K562 (cell line): ENCODE data around the gene ENDOD1. TPM values are rescaled to one million over a fixed set of nuclear protein-coding genes. Genes with fewer than 3 reads are reported as not detected.

Source experiments
- E2F3 ChIP-seq: fragments of 250-450 bp; sonication (Bioruptor Pico); IDR thresholded peaks from 2 replicates; pipeline ENCODE4 v1.4.0; 2020; ENCODE audit warnings: mild to moderate bottlenecking
- ETV6 ChIP-seq, 3 experiments: fragments of 150-350 bp in 1 of 3; sonication (generic) in 1 of 3; formaldehyde crosslinking in 1 of 3; IDR thresholded peaks; 2 replicates each; pipeline versions ENCODE4 v1.6.1 to v1.8.0; 2014 to 2022; ENCODE audit warnings: borderline replicate concordance in 2 of 3, low read depth in 2 of 3, antibody characterized with exemption in 1 of 3, low read length in 1 of 3, mild to moderate bottlenecking in 1 of 3, missing genetic modification reagents in 1 of 3
- EWSR1 ChIP-seq: fragments of 450-650 bp; IDR thresholded peaks from 2 replicates; pipeline ENCODE4 v1.6.1; 2018; ENCODE audit warnings: borderline replicate concordance, mild to moderate bottlenecking, low read depth, moderate library complexity; ENCODE audit not compliant: partially characterized antibody
- NFRKB ChIP-seq: fragments of 450-650 bp; IDR thresholded peaks from 2 replicates; pipeline ENCODE4 v1.6.1; 2016; ENCODE audit warnings: low read depth
- POU5F1 ChIP-seq: fragments of 150-350 bp; IDR thresholded peaks from 2 replicates; pipeline ENCODE4 v1.6.1; 2014; ENCODE audit warnings: borderline replicate concordance, low read length, low read depth, mild to moderate bottlenecking; ENCODE audit not compliant: partially characterized antibody
- RAD21 ChIP-seq, 2 experiments: fragments of 250-450 bp in 1 of 2; fragments of 450-650 bp in 1 of 2; sonication (Bioruptor Pico) in 1 of 2; formaldehyde crosslinking in 1 of 2; IDR thresholded peaks in 1 of 2; conservative IDR thresholded peaks in 1 of 2; 2 replicates each; pipeline versions ENCODE4 v1.4.0 to v1.8.0; 2020 to 2022; ENCODE audit warnings: mild to moderate bottlenecking in 2 of 2, moderate library complexity in 1 of 2
- SMARCA4 ChIP-seq: fragments of 450-650 bp; IDR thresholded peaks from 2 replicates; pipeline ENCODE4 v1.6.1; 2016
- STAT5B ChIP-seq: fragments of 250-450 bp; sonication (Bioruptor Pico); IDR thresholded peaks from 2 replicates; pipeline ENCODE4 v1.8.0; 2021; ENCODE audit warnings: mild to moderate bottlenecking, inconsistent platforms
- ZNF384 ChIP-seq: IDR thresholded peaks from 2 replicates; pipeline ENCODE4 v1.6.1; 2012; ENCODE audit warnings: low read depth, low read length, improper control_type of control experiment
- polyA plus RNA-seq, 8 experiments: library from polyadenylated mRNA; depleted of rRNA in 4 of 8; stranded (reverse) in 5 of 8; unstranded in 3 of 8; fragments of >200 nt; fragmentation: Nextera tagmentation in 2 of 8; fragmentation: Illumina TruSeq in 1 of 8; extraction: Ambion mirVana in 2 of 8; extraction: Trizol in 1 of 8; gene quantifications; 2 replicates each; pipeline versions ENCODE4 v1.2.1 to v1.2.3, GENCODE V29; 2011 to 2014; ENCODE audit warnings: inconsistent platforms in 1 of 8, missing spikeins in 1 of 8
- total RNA-seq, 7 experiments: library from RNA; depleted of rRNA in 6 of 7; stranded (reverse); fragments of >200 nt in 6 of 7; fragmentation: Illumina TruSeq in 2 of 7; extraction: Trizol in 2 of 7; gene quantifications; 2 replicates each; pipeline versions ENCODE4 v1.2.1 to v1.2.3, GENCODE V29; 2011 to 2021; ENCODE audit warnings: low replicate concordance in 1 of 7
- TF ChIP-seq, protein P1 (sequence below), 3 experiments: fragments of 200-800 bp in 1 of 3; fragments of 250-450 bp in 1 of 3; fragments of 450-650 bp in 1 of 3; sonication (Bioruptor Pico) in 1 of 3; sonication (Bioruptor generic) in 1 of 3; formaldehyde crosslinking in 1 of 3; IDR thresholded peaks; 2 replicates each; pipeline versions ENCODE4 v1.6.1 to v1.8.0; 2016 to 2022; ENCODE audit warnings: mild to moderate bottlenecking in 2 of 3, missing genetic modification characterization in 2 of 3, missing compliant biosample characterization in 1 of 3, moderate library complexity in 1 of 3
- TF ChIP-seq, protein P2 (sequence below): fragments of 250-450 bp; sonication (Bioruptor Pico); IDR thresholded peaks from 2 replicates; pipeline ENCODE4 v1.6.1; 2021; ENCODE audit warnings: mild to moderate bottlenecking
- TF ChIP-seq, protein P3 (sequence below): sonication (generic); formaldehyde crosslinking; IDR thresholded peaks from 2 replicates; pipeline ENCODE4 v1.8.1; 2023; ENCODE audit warnings: mild to moderate bottlenecking, missing genetic modification reagents
- TF ChIP-seq, protein P4 (sequence below): fragments of 250-450 bp; sonication (Bioruptor Pico); IDR thresholded peaks from 2 replicates; pipeline ENCODE4 v1.4.0; 2020; ENCODE audit warnings: mild to moderate bottlenecking, moderate library complexity
- TF ChIP-seq, protein P5 (sequence below), 2 experiments: fragments of 450-650 bp in 1 of 2; IDR thresholded peaks; 2 replicates each; pipeline ENCODE4 v1.6.1; 2011 to 2017; ENCODE audit warnings: low read depth in 2 of 2, antibody characterized with exemption in 1 of 2, borderline replicate concordance in 1 of 2, low read length in 1 of 2, mild to moderate bottlenecking in 1 of 2, mixed read lengths in 1 of 2; ENCODE audit not compliant: control insufficient read depth in 1 of 2

ENDOD1 gene
- total and polyA plus RNA-seq, 9 of the 15 experiments (the other 6 are each of a cell fraction or from before 2014, with no cell fraction given), result 4.2 to 11.8 (median 9.3) TPM

DNA sequence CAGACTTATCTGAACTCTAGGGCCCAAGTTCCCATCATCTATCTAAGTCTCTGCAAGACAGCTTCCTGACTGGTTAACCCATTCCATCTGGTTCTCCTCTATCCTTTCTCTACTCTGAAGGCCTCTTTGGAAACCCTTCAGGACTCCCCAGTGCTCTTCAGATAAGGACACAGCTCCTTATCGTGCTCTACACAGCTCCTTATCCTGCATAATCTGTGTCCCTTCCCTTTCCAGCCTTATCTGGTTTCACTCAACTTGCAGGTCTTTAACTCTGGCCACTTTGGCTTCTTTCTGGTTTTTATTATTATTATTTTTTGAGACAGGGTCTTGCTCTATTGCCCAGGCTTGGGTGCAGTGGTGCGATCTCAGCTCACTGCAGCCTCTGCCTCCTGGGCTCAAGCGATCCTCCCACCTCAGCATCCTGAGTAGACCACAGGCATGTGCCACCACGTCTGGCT is 10.6 kb downstream of the ENDOD1 start (continued):
- no peak for TF ChIP-seq ETV6 (IDR thresholded peaks at IDR 0.05; ENCODE audit: borderline replicate concordance in 1 of 2, low read depth in 2 of 2, low read length in 1 of 2)
- TF ChIP-seq ETV6 (CRISPR knock-in tag; IDR thresholded peaks at IDR 0.05; ENCODE audit: borderline replicate concordance), result no peak
- TF ChIP-seq ZNF384, result no peak
- TF ChIP-seq SMARCA4, result peak; percentile 98
- no peak for TF ChIP-seq POU5F1
- TF ChIP-seq EWSR1, result no peak
- TF ChIP-seq, protein P1, sequence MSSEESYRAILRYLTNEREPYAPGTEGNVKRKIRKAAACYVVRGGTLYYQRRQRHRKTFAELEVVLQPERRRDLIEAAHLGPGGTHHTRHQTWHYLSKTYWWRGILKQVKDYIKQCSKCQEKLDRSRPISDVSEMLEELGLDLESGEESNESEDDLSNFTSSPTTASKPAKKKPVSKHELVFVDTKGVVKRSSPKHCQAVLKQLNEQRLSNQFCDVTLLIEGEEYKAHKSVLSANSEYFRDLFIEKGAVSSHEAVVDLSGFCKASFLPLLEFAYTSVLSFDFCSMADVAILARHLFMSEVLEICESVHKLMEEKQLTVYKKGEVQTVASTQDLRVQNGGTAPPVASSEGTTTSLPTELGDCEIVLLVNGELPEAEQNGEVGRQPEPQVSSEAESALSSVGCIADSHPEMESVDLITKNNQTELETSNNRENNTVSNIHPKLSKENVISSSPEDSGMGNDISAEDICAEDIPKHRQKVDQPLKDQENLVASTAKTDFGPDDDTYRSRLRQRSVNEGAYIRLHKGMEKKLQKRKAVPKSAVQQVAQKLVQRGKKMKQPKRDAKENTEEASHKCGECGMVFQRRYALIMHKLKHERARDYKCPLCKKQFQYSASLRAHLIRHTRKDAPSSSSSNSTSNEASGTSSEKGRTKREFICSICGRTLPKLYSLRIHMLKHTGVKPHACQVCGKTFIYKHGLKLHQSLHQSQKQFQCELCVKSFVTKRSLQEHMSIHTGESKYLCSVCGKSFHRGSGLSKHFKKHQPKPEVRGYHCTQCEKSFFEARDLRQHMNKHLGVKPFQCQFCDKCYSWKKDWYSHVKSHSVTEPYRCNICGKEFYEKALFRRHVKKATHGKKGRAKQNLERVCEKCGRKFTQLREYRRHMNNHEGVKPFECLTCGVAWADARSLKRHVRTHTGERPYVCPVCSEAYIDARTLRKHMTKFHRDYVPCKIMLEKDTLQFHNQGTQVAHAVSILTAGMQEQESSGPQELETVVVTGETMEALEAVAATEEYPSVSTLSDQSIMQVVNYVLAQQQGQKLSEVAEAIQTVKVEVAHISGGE (CRISPR knock-in tag; IDR thresholded peaks at IDR 0.05), result peak in 1 of 3 experiments; percentile 58; a peak in 1 of 6 replicates
- TF ChIP-seq NFRKB, result no peak
- TF ChIP-seq, protein P2, sequence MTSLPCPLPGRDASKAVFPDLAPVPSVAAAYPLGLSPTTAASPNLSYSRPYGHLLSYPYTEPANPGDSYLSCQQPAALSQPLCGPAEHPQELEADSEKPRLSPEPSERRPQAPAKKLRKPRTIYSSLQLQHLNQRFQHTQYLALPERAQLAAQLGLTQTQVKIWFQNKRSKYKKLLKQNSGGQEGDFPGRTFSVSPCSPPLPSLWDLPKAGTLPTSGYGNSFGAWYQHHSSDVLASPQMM (CRISPR knock-in tag), result no peak
- peak; percentile 15 to 27; a peak in 3 of 4 replicates for TF ChIP-seq RAD21 (CRISPR knock-in tag; conservative IDR thresholded peaks at IDR 0.05 in 1 of 2, IDR thresholded peaks at IDR 0.05 in 1 of 2)
- TF ChIP-seq, protein P3, sequence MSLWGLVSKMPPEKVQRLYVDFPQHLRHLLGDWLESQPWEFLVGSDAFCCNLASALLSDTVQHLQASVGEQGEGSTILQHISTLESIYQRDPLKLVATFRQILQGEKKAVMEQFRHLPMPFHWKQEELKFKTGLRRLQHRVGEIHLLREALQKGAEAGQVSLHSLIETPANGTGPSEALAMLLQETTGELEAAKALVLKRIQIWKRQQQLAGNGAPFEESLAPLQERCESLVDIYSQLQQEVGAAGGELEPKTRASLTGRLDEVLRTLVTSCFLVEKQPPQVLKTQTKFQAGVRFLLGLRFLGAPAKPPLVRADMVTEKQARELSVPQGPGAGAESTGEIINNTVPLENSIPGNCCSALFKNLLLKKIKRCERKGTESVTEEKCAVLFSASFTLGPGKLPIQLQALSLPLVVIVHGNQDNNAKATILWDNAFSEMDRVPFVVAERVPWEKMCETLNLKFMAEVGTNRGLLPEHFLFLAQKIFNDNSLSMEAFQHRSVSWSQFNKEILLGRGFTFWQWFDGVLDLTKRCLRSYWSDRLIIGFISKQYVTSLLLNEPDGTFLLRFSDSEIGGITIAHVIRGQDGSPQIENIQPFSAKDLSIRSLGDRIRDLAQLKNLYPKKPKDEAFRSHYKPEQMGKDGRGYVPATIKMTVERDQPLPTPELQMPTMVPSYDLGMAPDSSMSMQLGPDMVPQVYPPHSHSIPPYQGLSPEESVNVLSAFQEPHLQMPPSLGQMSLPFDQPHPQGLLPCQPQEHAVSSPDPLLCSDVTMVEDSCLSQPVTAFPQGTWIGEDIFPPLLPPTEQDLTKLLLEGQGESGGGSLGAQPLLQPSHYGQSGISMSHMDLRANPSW (CRISPR knock-in tag), result no peak
- TF ChIP-seq, protein P4, sequence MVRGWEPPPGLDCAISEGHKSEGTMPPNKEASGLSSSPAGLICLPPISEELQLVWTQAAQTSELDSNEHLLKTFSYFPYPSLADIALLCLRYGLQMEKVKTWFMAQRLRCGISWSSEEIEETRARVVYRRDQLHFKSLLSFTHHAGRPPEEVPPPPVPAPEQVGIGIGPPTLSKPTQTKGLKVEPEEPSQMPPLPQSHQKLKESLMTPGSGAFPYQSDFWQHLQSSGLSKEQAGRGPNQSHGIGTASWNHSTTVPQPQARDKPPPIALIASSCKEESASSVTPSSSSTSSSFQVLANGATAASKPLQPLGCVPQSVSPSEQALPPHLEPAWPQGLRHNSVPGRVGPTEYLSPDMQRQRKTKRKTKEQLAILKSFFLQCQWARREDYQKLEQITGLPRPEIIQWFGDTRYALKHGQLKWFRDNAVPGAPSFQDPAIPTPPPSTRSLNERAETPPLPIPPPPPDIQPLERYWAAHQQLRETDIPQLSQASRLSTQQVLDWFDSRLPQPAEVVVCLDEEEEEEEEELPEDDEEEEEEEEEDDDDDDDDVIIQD (CRISPR knock-in tag), result no peak
- TF ChIP-seq, protein P5, sequence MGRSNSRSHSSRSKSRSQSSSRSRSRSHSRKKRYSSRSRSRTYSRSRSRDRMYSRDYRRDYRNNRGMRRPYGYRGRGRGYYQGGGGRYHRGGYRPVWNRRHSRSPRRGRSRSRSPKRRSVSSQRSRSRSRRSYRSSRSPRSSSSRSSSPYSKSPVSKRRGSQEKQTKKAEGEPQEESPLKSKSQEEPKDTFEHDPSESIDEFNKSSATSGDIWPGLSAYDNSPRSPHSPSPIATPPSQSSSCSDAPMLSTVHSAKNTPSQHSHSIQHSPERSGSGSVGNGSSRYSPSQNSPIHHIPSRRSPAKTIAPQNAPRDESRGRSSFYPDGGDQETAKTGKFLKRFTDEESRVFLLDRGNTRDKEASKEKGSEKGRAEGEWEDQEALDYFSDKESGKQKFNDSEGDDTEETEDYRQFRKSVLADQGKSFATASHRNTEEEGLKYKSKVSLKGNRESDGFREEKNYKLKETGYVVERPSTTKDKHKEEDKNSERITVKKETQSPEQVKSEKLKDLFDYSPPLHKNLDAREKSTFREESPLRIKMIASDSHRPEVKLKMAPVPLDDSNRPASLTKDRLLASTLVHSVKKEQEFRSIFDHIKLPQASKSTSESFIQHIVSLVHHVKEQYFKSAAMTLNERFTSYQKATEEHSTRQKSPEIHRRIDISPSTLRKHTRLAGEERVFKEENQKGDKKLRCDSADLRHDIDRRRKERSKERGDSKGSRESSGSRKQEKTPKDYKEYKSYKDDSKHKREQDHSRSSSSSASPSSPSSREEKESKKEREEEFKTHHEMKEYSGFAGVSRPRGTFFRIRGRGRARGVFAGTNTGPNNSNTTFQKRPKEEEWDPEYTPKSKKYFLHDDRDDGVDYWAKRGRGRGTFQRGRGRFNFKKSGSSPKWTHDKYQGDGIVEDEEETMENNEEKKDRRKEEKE (IDR thresholded peaks at IDR 0.05; ENCODE audit: borderline replicate concordance in 1 of 2, control insufficient read depth in 1 of 2, low read depth in 2 of 2, low read length in 1 of 2), result no peak
- no peak for TF ChIP-seq STAT5B
- TF ChIP-seq E2F3, result no peak
